A549 (cell line): ENCODE results near the gene HLA-DPA1. TPM values are rescaled to one million over a fixed set of nuclear protein-coding genes. Genes with fewer than 3 reads are reported as not detected.

Experiments used
- ATAC-seq, 2 experiments: fragments of 200-7000 bp in 1 of 2; fragments of >200 bp in 1 of 2; cut with Nextera tagmentation in 1 of 2; cut with Tn5 transposase in 1 of 2; 3 replicates each; pipeline versions ENCODE4 v1.8.0 to v1.9.1; 2018 to 2020; ENCODE audit warnings: mild to moderate bottlenecking in 1 of 2, moderate library complexity in 1 of 2
- CTCF ChIA-PET: fragments of 300-600 bp; sonication (Branson Sonifier 250); formaldehyde crosslinking; extraction: SDS; loops from one replicate; lab custom pipeline; 2021; ENCODE audit warnings: antibody characterized with exemption, inconsistent platforms; lab: Yijun Ruan, JAX
- POLR2A ChIA-PET: fragments of 350-600 bp; formaldehyde crosslinking; extraction: SDS; loops from one replicate; lab custom pipeline; 2021; ENCODE audit warnings: antibody characterized with exemption, inconsistent platforms; lab: Yijun Ruan, JAX
- DNase-seq, 2 experiments: peaks; one replicate each; pipeline versions ENCODE4 v3.0.0 to v3.0.0-alpha.2; 2011 to 2016; ENCODE audit warnings: low read depth in 1 of 2, low spot score in 1 of 2
- FAIRE-seq: peaks from 2 replicates; lab custom pipeline; 2011; peaks lifted over from hg19 to GRCh38; lab: Jason Lieb, UNC
- H3K27ac ChIP-seq, 2 experiments: fragments of >200 bp; sonication (Bioruptor Twin); formaldehyde crosslinking; 3 replicates each; pipeline ENCODE4 v1.5.1; 2016 to 2017
- H3K4me1 ChIP-seq: fragments of >200 bp; sonication (Bioruptor Twin); formaldehyde crosslinking; 3 replicates; pipeline ENCODE4 v1.6.1; 2016
- H3K4me2 ChIP-seq: fragments of >200 bp; sonication (Bioruptor Twin); formaldehyde crosslinking; 3 replicates; pipeline ENCODE4 v1.6.1; 2016
- H3K4me3 ChIP-seq: fragments of >200 bp; sonication (Bioruptor Twin); formaldehyde crosslinking; 3 replicates; pipeline ENCODE4 v1.5.1; 2016
- H3K9me3 ChIP-seq: fragments of >200 bp; sonication (Bioruptor Twin); formaldehyde crosslinking; 3 replicates; pipeline ENCODE4 v1.6.1; 2016
- EHMT2 ChIP-seq: fragments of 200-600 bp; sonication (generic); IDR thresholded peaks from 2 replicates; pipeline ENCODE4 v1.6.1; 2016; ENCODE audit warnings: antibody characterized with exemption, low read depth, mild to moderate bottlenecking, moderate library complexity
- EP300 ChIP-seq, 2 experiments: fragments of >200 bp; sonication (Bioruptor Twin); formaldehyde crosslinking; IDR thresholded peaks; 2 replicates in 1 of 2; 3 replicates in 1 of 2; pipeline ENCODE4 v1.6.1; 2016 to 2017
- ESRRA ChIP-seq: fragments of 150-350 bp; IDR thresholded peaks from 2 replicates; pipeline ENCODE4 v1.6.1; 2014; ENCODE audit warnings: mild to moderate bottlenecking, low read length, borderline replicate concordance
- FOSL2 ChIP-seq, 2 experiments: fragments of 450-650 bp in 1 of 2; fragments of >200 bp in 1 of 2; sonication (Bioruptor Twin) in 1 of 2; formaldehyde crosslinking; IDR thresholded peaks; 2 replicates each; pipeline versions ENCODE4 v1.5.0 to v1.6.1; 2016 to 2020; ENCODE audit warnings: mild to moderate bottlenecking in 1 of 2, moderate library complexity in 1 of 2
- GATA3 ChIP-seq: IDR thresholded peaks from 2 replicates; pipeline ENCODE4 v1.6.1; 2012; ENCODE audit warnings: borderline replicate concordance
- HOXA7 ChIP-seq: fragments of 250-450 bp; sonication (Bioruptor Pico); IDR thresholded peaks from 2 replicates; pipeline ENCODE4 v1.5.0; 2020; ENCODE audit warnings: mild to moderate bottlenecking, moderate library complexity
- JUN ChIP-seq, 2 experiments: fragments of >200 bp; sonication (Bioruptor Twin); formaldehyde crosslinking; IDR thresholded peaks; 2 replicates in 1 of 2; 3 replicates in 1 of 2; pipeline ENCODE4 v1.6.1; 2016 to 2017
- KDM1A ChIP-seq: fragments of 200-600 bp; sonication (generic); IDR thresholded peaks from 2 replicates; pipeline ENCODE4 v1.6.1; 2016; ENCODE audit warnings: low read depth, mild to moderate bottlenecking
- KDM5A ChIP-seq: fragments of 200-600 bp; sonication (generic); IDR thresholded peaks from 2 replicates; pipeline ENCODE4 v1.6.1; 2016; ENCODE audit warnings: antibody characterized with exemption, mild to moderate bottlenecking
- MAFK ChIP-seq: fragments of 450-650 bp; IDR thresholded peaks from 2 replicates; pipeline ENCODE4 v1.6.1; 2014; ENCODE audit not compliant: partially characterized antibody
- PHF8 ChIP-seq: fragments of 200-600 bp; sonication (generic); IDR thresholded peaks from 2 replicates; pipeline ENCODE4 v1.6.1; 2016; ENCODE audit warnings: low read depth, mild to moderate bottlenecking, antibody characterized with exemption, moderate library complexity, borderline replicate concordance
- RFX5 ChIP-seq: fragments of 450-650 bp; IDR thresholded peaks from 2 replicates; pipeline ENCODE4 v1.7.1; 2014; ENCODE audit warnings: antibody characterized with exemption, mild to moderate bottlenecking, moderate library complexity
- SMC3 ChIP-seq: fragments of >200 bp; sonication (Bioruptor Twin); formaldehyde crosslinking; IDR thresholded peaks from 3 replicates; pipeline ENCODE4 v1.6.1; 2018; ENCODE audit warnings: inconsistent platforms
- ZC3H11A ChIP-seq: fragments of 450-650 bp; IDR thresholded peaks from 2 replicates; pipeline ENCODE4 v1.6.1; 2014; ENCODE audit warnings: antibody characterized with exemption, mild to moderate bottlenecking
- ZSCAN20 ChIP-seq: fragments of 250-450 bp; sonication (Bioruptor Pico); IDR thresholded peaks from 2 replicates; pipeline ENCODE4 v1.8.0; 2022; ENCODE audit warnings: mild to moderate bottlenecking, moderate library complexity
- WGBS: methylation state at CpG from one replicate; pipeline ENCODE4 v1.1.6; 2017; ENCODE audit errors: missing lambda C conversion rate; 5-methylcytosine and 5-hydroxymethylcytosine counted together
- polyA plus RNA-seq, 4 experiments: library from polyadenylated mRNA; depleted of rRNA in 3 of 4; stranded (reverse); fragments of >200 nt; fragmentation: RNase III in 1 of 4; extraction: RNeasy Plus Mini Kit Qiagen cat#74134 plus additional on column Dnase treatment in 1 of 4; gene quantifications; 2 replicates in 3 of 4; 3 replicates in 1 of 4; pipeline ENCODE4 v1.2.3, GENCODE V29; 2011 to 2017
- TF ChIP-seq, protein P1 (sequence below): fragments of 150-350 bp; IDR thresholded peaks from 2 replicates; pipeline ENCODE4 v1.6.1; 2014; ENCODE audit warnings: low read depth, mild to moderate bottlenecking, low read length
- TF ChIP-seq, protein P2 (sequence below): fragments of 250-450 bp; sonication (Bioruptor Pico); IDR thresholded peaks from 2 replicates; pipeline ENCODE4 v1.5.0; 2021; ENCODE audit warnings: mild to moderate bottlenecking, moderate library complexity, borderline replicate concordance
- TF ChIP-seq, protein P3 (sequence below): fragments of 200-600 bp; sonication (generic); IDR thresholded peaks from 2 replicates; pipeline ENCODE4 v1.6.1; 2016; ENCODE audit warnings: antibody characterized with exemption, mild to moderate bottlenecking, moderate library complexity
- TF ChIP-seq, protein P4 (sequence below): fragments of >200 bp; sonication (Bioruptor Twin); formaldehyde crosslinking; IDR thresholded peaks from 3 replicates; pipeline ENCODE4 v1.6.1; 2016
- TF ChIP-seq, protein P5 (sequence below): fragments of 250-450 bp; sonication (Bioruptor Pico); IDR thresholded peaks from 2 replicates; pipeline ENCODE4 v1.5.0; 2020; ENCODE audit warnings: low read depth, mild to moderate bottlenecking, moderate library complexity

The HLA-DPA1 gene
- polyA plus RNA-seq, 2 of the 4 experiments (the other 2 are of a cell fraction): 0.09 TPM; not detected in 1

DNA sequence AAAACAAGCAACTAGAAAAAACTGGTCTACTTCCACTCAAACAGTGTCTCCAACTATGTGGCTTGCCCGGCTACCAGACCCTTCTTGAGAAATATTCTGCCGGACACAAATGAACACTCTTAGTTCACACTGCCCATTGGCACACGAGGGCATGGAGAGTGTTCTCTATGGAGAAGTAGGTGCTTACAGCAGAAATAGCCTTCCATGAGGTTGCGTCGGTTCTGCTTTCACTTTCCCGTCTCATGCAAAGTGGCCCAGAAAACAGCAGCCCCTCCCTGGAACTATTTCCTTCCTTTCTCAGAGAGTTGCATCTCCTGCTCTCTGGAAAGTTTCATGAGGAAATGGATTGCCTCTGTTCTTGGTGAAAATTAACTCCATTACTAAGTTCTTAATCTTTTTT lies 54.5 kb downstream of the HLA-DPA1 start:
- DNase-seq (no peak), FAIRE-seq (no peak)
- H3K9me3 ChIP-seq: no peaks in the 10 kb centered on the region
- H3K27ac ChIP-seq: no peak overlapping the region
- WGBS: 41% methylated on average over 6 of the region's 6 CpGs
- POLR2A ChIA-PET: no interaction called here
- no peak for TF ChIP-seq MAFK
- TF ChIP-seq, protein P1, sequence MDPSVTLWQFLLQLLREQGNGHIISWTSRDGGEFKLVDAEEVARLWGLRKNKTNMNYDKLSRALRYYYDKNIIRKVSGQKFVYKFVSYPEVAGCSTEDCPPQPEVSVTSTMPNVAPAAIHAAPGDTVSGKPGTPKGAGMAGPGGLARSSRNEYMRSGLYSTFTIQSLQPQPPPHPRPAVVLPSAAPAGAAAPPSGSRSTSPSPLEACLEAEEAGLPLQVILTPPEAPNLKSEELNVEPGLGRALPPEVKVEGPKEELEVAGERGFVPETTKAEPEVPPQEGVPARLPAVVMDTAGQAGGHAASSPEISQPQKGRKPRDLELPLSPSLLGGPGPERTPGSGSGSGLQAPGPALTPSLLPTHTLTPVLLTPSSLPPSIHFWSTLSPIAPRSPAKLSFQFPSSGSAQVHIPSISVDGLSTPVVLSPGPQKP: no peak
- no peak for TF ChIP-seq GATA3
- no peak for TF ChIP-seq FOSL2 (IDR thresholded peaks at IDR 0.05)
- TF ChIP-seq FOSL2 (CRISPR knock-in tag; IDR thresholded peaks at IDR 0.05): no peak
- no peak for TF ChIP-seq JUN (IDR thresholded peaks at IDR 0.05)
- no peak for TF ChIP-seq EHMT2
- TF ChIP-seq ESRRA: no peak
- TF ChIP-seq, protein P2, sequence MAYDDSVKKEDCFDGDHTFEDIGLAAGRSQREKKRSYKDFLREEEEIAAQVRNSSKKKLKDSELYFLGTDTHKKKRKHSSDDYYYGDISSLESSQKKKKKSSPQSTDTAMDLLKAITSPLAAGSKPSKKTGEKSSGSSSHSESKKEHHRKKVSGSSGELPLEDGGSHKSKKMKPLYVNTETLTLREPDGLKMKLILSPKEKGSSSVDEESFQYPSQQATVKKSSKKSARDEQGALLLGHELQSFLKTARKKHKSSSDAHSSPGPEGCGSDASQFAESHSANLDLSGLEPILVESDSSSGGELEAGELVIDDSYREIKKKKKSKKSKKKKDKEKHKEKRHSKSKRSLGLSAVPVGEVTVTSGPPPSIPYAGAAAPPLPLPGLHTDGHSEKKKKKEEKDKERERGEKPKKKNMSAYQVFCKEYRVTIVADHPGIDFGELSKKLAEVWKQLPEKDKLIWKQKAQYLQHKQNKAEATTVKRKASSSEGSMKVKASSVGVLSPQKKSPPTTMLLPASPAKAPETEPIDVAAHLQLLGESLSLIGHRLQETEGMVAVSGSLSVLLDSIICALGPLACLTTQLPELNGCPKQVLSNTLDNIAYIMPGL: no peak
- TF ChIP-seq, protein P3, sequence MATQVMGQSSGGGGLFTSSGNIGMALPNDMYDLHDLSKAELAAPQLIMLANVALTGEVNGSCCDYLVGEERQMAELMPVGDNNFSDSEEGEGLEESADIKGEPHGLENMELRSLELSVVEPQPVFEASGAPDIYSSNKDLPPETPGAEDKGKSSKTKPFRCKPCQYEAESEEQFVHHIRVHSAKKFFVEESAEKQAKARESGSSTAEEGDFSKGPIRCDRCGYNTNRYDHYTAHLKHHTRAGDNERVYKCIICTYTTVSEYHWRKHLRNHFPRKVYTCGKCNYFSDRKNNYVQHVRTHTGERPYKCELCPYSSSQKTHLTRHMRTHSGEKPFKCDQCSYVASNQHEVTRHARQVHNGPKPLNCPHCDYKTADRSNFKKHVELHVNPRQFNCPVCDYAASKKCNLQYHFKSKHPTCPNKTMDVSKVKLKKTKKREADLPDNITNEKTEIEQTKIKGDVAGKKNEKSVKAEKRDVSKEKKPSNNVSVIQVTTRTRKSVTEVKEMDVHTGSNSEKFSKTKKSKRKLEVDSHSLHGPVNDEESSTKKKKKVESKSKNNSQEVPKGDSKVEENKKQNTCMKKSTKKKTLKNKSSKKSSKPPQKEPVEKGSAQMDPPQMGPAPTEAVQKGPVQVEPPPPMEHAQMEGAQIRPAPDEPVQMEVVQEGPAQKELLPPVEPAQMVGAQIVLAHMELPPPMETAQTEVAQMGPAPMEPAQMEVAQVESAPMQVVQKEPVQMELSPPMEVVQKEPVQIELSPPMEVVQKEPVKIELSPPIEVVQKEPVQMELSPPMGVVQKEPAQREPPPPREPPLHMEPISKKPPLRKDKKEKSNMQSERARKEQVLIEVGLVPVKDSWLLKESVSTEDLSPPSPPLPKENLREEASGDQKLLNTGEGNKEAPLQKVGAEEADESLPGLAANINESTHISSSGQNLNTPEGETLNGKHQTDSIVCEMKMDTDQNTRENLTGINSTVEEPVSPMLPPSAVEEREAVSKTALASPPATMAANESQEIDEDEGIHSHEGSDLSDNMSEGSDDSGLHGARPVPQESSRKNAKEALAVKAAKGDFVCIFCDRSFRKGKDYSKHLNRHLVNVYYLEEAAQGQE: no peak
- TF ChIP-seq HOXA7 (CRISPR knock-in tag): no peak
- TF ChIP-seq RFX5: no peak
- TF ChIP-seq ZSCAN20: no peak
- TF ChIP-seq, protein P4, sequence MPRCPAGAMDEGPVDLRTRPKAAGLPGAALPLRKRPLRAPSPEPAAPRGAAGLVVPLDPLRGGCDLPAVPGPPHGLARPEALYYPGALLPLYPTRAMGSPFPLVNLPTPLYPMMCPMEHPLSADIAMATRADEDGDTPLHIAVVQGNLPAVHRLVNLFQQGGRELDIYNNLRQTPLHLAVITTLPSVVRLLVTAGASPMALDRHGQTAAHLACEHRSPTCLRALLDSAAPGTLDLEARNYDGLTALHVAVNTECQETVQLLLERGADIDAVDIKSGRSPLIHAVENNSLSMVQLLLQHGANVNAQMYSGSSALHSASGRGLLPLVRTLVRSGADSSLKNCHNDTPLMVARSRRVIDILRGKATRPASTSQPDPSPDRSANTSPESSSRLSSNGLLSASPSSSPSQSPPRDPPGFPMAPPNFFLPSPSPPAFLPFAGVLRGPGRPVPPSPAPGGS: no peak
- no peak for TF ChIP-seq EP300 (IDR thresholded peaks at IDR 0.05)
- no peak for TF ChIP-seq PHF8
- TF ChIP-seq KDM5A: no peak
- TF ChIP-seq ZC3H11A: no peak
- TF ChIP-seq, all 56 proteins: peak for 0
- H3K4me3 ChIP-seq: no peak overlapping the region
- H3K4me2 ChIP-seq: no peak overlapping the region
- H3K4me1 ChIP-seq: no peaks in the 10 kb centered on the region
- no peak for ATAC-seq
- CTCF ChIA-PET: interaction anchor here (1.6 to 1.8 kb wide), 2 partner anchors 35 to 143 kb away, joined by 3 to 4 read pairs; no protein-coding TSS in a partner anchor

DNA sequence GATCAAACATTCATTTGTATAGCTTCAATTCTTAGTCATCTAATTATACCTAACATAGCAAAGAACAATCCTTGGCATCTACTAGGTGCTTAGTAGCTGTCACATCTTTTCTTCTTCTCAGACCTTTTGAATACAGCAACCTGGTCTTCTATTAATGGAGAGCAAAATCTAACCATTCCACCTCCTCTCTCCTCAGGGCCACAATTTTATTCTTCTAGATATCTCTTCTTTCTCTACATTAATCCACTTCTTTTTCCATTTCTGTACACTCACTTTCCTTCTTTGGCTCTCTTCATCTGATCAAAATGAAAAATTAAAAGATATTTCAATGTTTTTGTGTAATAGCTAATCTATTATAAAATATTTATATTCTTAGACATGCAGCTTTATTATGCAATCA lies 55.0 kb downstream of the HLA-DPA1 start:
- ATAC-seq (no peak), DNase-seq (no peak), FAIRE-seq (no peak)
- Histone ChIP-seq H3K4me3 (no peak overlapping the region), H3K4me2 (no peak overlapping the region), H3K4me1 (no peaks in the 10 kb centered on the region), H3K9me3 (no peaks in the 10 kb centered on the region), H3K27ac (no peak overlapping the region)
- ChIA-PET CTCF (interaction anchor here (1.1 to 2.7 kb wide), 3 partner anchors 131 to 229 kb away, joined by 3 to 14 read pairs (median 4); no protein-coding TSS in a partner anchor), POLR2A (interaction anchor here (0.5 kb wide), 1 partner anchor 202 kb away, joined by 3 read pairs; no protein-coding TSS in a partner anchor)
- TF ChIP-seq ZSCAN20: no peak
- TF ChIP-seq, protein P5, sequence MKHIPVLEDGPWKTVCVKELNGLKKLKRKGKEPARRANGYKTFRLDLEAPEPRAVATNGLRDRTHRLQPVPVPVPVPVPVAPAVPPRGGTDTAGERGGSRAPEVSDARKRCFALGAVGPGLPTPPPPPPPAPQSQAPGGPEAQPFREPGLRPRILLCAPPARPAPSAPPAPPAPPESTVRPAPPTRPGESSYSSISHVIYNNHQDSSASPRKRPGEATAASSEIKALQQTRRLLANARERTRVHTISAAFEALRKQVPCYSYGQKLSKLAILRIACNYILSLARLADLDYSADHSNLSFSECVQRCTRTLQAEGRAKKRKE: no peak
- no peak for TF ChIP-seq KDM1A
- TF ChIP-seq SMC3: no peak
